K562 (cell line): Measurements from ENCODE around the gene SPX.

Source experiments
- CTCF ChIP-seq, 3 experiments: IDR thresholded peaks in 2 of 3; conservative IDR thresholded peaks in 1 of 3; 2 replicates each; pipeline ENCODE4 v1.5.1; 2011 to 2012; ENCODE audit warnings: low read length in 3 of 3, mild to moderate bottlenecking in 3 of 3, control low read depth in 2 of 3, improper control_type of control experiment in 1 of 3, inconsistent platforms in 1 of 3, low read depth in 1 of 3, mixed read lengths in 1 of 3, moderate library complexity in 1 of 3; ENCODE audit not compliant: insufficient read depth in 2 of 3
- NFE2L1 ChIP-seq: fragments of 450-650 bp; IDR thresholded peaks from 2 replicates; pipeline ENCODE4 v1.6.1; 2016; ENCODE audit warnings: missing genetic modification characterization, low read depth, mild to moderate bottlenecking, missing compliant biosample characterization, moderate library complexity, borderline replicate concordance
- REST ChIP-seq, 2 experiments: fragments of 450-650 bp; formaldehyde crosslinking in 1 of 2; IDR thresholded peaks; 2 replicates each; pipeline versions ENCODE4 v1.4.0 to v1.6.1; 2014 to 2020; ENCODE audit warnings: mild to moderate bottlenecking in 2 of 2, borderline replicate concordance in 1 of 2, low read depth in 1 of 2
- SIN3A ChIP-seq, 2 experiments: fragments of 150-350 bp in 1 of 2; IDR thresholded peaks; 2 replicates each; pipeline ENCODE4 v1.6.1; 2011 to 2016; ENCODE audit warnings: borderline replicate concordance in 2 of 2, low read depth in 2 of 2, low read length in 2 of 2, mild to moderate bottlenecking in 2 of 2, moderate library complexity in 2 of 2; ENCODE audit not compliant: control insufficient read depth in 1 of 2

GRCh38 chr12:21552635-21553328 is 26.7 kb downstream of the SPX start:
- TF ChIP-seq CTCF (IDR thresholded peaks at IDR 0.05 in 2 of 3, conservative IDR thresholded peaks at IDR 0.05 in 1 of 3; ENCODE audit: insufficient read depth in 2 of 3, low read depth in 1 of 3, low read length in 3 of 3), result no peak
- no peak for TF ChIP-seq SIN3A (IDR thresholded peaks at IDR 0.05; ENCODE audit: borderline replicate concordance in 2 of 2, control insufficient read depth in 1 of 2, low read depth in 2 of 2, low read length in 2 of 2)
- no peak for TF ChIP-seq REST (IDR thresholded peaks at IDR 0.05; ENCODE audit: borderline replicate concordance)
- TF ChIP-seq REST (CRISPR knock-in tag; IDR thresholded peaks at IDR 0.05; ENCODE audit: low read depth), result no peak
- no peak for TF ChIP-seq NFE2L1
